K562 (cell line): Measurements from ENCODE around the gene DPY30. TPM values are rescaled to one million over a fixed set of nuclear protein-coding genes. Genes with fewer than 3 reads are reported as not detected.

ENCODE experiments used
- ATAC-seq: fragments of 200-7000 bp; cut with Tn5 transposase; 3 replicates; pipeline ENCODE4 v1.9.1; 2020; ENCODE audit warnings: moderate library complexity
- BruUV-seq: library from RNA; stranded (reverse); fragments of 400-500 nt; replicated peaks from 2 replicates; lab custom pipeline; 2021; lab: Mats Ljungman, UMichigan
- CTCF ChIA-PET: fragments of 300-600 bp; formaldehyde crosslinking; extraction: SDS; loops from one replicate; lab custom pipeline; 2021; ENCODE audit warnings: low intra/inter-chr PET ratio; lab: Yijun Ruan, JAX
- POLR2A ChIA-PET: fragments of 300-600, 350-650 bp; sonication (Branson Sonifier 250); formaldehyde crosslinking; extraction: SDS; loops from one replicate; lab custom pipeline; 2021; ENCODE audit warnings: antibody characterized with exemption, inconsistent platforms; lab: Yijun Ruan, JAX
- DNase-seq, 4 experiments: peaks; one replicate each; pipeline versions ENCODE4 v3.0.0 to v3.0.0-alpha.2; 2011 to 2018; ENCODE audit warnings: low spot score in 3 of 4, mixed read lengths in 3 of 4; ENCODE audit errors: extremely low read depth in 1 of 4
- FAIRE-seq: peaks from 2 replicates; lab custom pipeline; 2011; peaks lifted over from hg19 to GRCh38; lab: Jason Lieb, UNC
- H2AFZ ChIP-seq: 2 replicates; pipeline ENCODE4 v1.6.0; 2011; ENCODE audit warnings: low read depth, low read length, control low read depth, inconsistent platforms
- H3K27ac ChIP-seq: fragments of 200-600 bp; 3 replicates; pipeline ENCODE4 v1.8.0; 2011; ENCODE audit warnings: low read depth, mild to moderate bottlenecking, control low read depth, inconsistent platforms, low read length, moderate library complexity, mixed read lengths; ENCODE audit errors: extremely low read depth
- H3K27me3 ChIP-seq, 2 experiments: fragments of 300-600 bp in 1 of 2; 2 replicates in 1 of 2; 3 replicates in 1 of 2; pipeline versions ENCODE4 v1.6.0 to v1.8.0; 2011; ENCODE audit warnings: inconsistent platforms in 2 of 2, low read length in 2 of 2, mild to moderate bottlenecking in 1 of 2, mixed read lengths in 1 of 2, moderate library complexity in 1 of 2; ENCODE audit not compliant: control insufficient read depth in 2 of 2, insufficient read depth in 2 of 2
- H3K36me3 ChIP-seq: fragments of 300-600 bp; 3 replicates; pipeline ENCODE4 v1.8.0; 2011; ENCODE audit warnings: mild to moderate bottlenecking, low read length, inconsistent platforms; ENCODE audit not compliant: control insufficient read depth, insufficient read depth
- H3K4me1 ChIP-seq, 2 experiments: fragments of 200-600 bp in 1 of 2; replicated peaks in 1 of 2; 2 replicates in 1 of 2; 3 replicates in 1 of 2; pipeline versions ENCODE4 v1.5.1 to v1.8.0; 2011; ENCODE audit warnings: inconsistent platforms in 2 of 2, low read length in 2 of 2, mild to moderate bottlenecking in 1 of 2, mixed read lengths in 1 of 2, moderate library complexity in 1 of 2; ENCODE audit not compliant: control insufficient read depth in 2 of 2, insufficient read depth in 2 of 2
- H3K4me2 ChIP-seq: 2 replicates; pipeline ENCODE4 v1.6.1; 2011; ENCODE audit warnings: low read length, control low read depth, inconsistent platforms, mixed read lengths; ENCODE audit not compliant: insufficient read depth
- H3K4me3 ChIP-seq: fragments of 200-600 bp; sonication (generic), shearing (Covaris generic); 2 replicates; pipeline ENCODE4 v1.5.1; 2016; ENCODE audit warnings: control low read depth, inconsistent platforms
- H3K79me2 ChIP-seq: fragments of 200-600 bp; 3 replicates; pipeline ENCODE4 v1.8.0; 2011; ENCODE audit warnings: low read length, inconsistent platforms; ENCODE audit not compliant: control insufficient read depth, insufficient read depth
- H3K9ac ChIP-seq, 2 experiments: 2 replicates each; pipeline versions ENCODE4 v1.6.0 to v1.6.1; 2011; ENCODE audit warnings: low read depth in 2 of 2, low read length in 2 of 2, control low read depth in 1 of 2, inconsistent platforms in 1 of 2, mild to moderate bottlenecking in 1 of 2, mixed read lengths in 1 of 2; ENCODE audit not compliant: insufficient read depth in 1 of 2
- H3K9me1 ChIP-seq: one replicate; pipeline ENCODE4 v1.6.0; 2011; ENCODE audit warnings: inconsistent platforms, mild to moderate bottlenecking, low read length, moderate library complexity; ENCODE audit not compliant: control insufficient read depth, insufficient read depth
- H3K9me3 ChIP-seq: replicated peaks from 2 replicates; pipeline ENCODE4 v1.5.1; 2011; ENCODE audit warnings: low read depth, low read length, inconsistent platforms; ENCODE audit not compliant: control insufficient read depth, insufficient read depth
- H4K20me1 ChIP-seq: replicated peaks from 2 replicates; pipeline ENCODE4 v1.6.1; 2011; ENCODE audit warnings: low read length, inconsistent platforms, mixed read lengths; ENCODE audit not compliant: control insufficient read depth, insufficient read depth
- CHD1 ChIP-seq: fragments of 200-600 bp; sonication (generic); IDR thresholded peaks from one replicate; pipeline ENCODE4 v1.6.1; 2012; ENCODE audit warnings: mild to moderate bottlenecking, moderate library complexity, low read length, inconsistent platforms
- FOXA3 ChIP-seq, 2 experiments: fragments of 450-650 bp in 1 of 2; sonication (generic) in 1 of 2; formaldehyde crosslinking; IDR thresholded peaks in 1 of 2; conservative IDR thresholded peaks in 1 of 2; 2 replicates each; pipeline versions ENCODE4 v1.4.0 to v1.8.0; 2020 to 2022; ENCODE audit warnings: mild to moderate bottlenecking in 2 of 2, missing genetic modification reagents in 1 of 2
- MAZ ChIP-seq, 2 experiments: fragments of 450-650 bp in 1 of 2; sonication (generic) in 1 of 2; formaldehyde crosslinking; IDR thresholded peaks in 1 of 2; conservative IDR thresholded peaks in 1 of 2; 2 replicates each; pipeline versions ENCODE4 v1.4.0 to v1.5.0; 2020; ENCODE audit warnings: mild to moderate bottlenecking in 1 of 2, missing genetic modification reagents in 1 of 2
- NEUROD1 ChIP-seq: fragments of 150-350 bp; IDR thresholded peaks from 2 replicates; pipeline ENCODE4 v1.6.1; 2014; ENCODE audit warnings: borderline replicate concordance, low read length, low read depth; ENCODE audit not compliant: partially characterized antibody
- NR2C2 ChIP-seq, 2 experiments: fragments of 200-800 bp in 1 of 2; sonication (Bioruptor generic) in 1 of 2; sonication (generic) in 1 of 2; formaldehyde crosslinking in 1 of 2; IDR thresholded peaks; 2 replicates each; pipeline versions ENCODE4 v1.6.1 to v1.8.0; 2016 to 2022; ENCODE audit warnings: mild to moderate bottlenecking in 1 of 2, missing compliant biosample characterization in 1 of 2, missing genetic modification characterization in 1 of 2, missing genetic modification reagents in 1 of 2
- TFAP4 ChIP-seq: sonication (generic); formaldehyde crosslinking; IDR thresholded peaks from 2 replicates; pipeline ENCODE4 v1.8.0; 2022; ENCODE audit warnings: missing genetic modification reagents, mild to moderate bottlenecking, moderate library complexity, borderline replicate concordance
- ZNF212 ChIP-seq: fragments of 450-650 bp; formaldehyde crosslinking; IDR thresholded peaks from 2 replicates; pipeline ENCODE4 v1.4.0; 2020; ENCODE audit warnings: mild to moderate bottlenecking
- WGBS: fragments of 100-300 bp; shearing (Covaris generic); methylation state at CpG from one replicate; pipeline ENCODE4 v1.1.6; 2016; ENCODE audit warnings: low coverage, mixed read lengths; ENCODE audit not compliant: insufficient coverage; ENCODE audit errors: missing lambda C conversion rate; 5-methylcytosine and 5-hydroxymethylcytosine counted together
- in situ Hi-C: fragments of 300-500 bp; cut with MboI; formaldehyde crosslinking; loops from 4 replicates; pipeline ENCODE4 v1.15.0; 2018; ENCODE audit warnings: inconsistent platforms, mixed read lengths
- intact Hi-C: fragments of 100-400 bp; cut with micrococcal nuclease; formaldehyde crosslinking; loops from 2 replicates; pipeline ENCODE4 v1.14.2; 2022
- polyA plus RNA-seq, 8 experiments: library from polyadenylated mRNA; depleted of rRNA in 4 of 8; stranded (reverse) in 5 of 8; unstranded in 3 of 8; fragments of >200 nt; fragmentation: Nextera tagmentation in 2 of 8; fragmentation: Illumina TruSeq in 1 of 8; extraction: Ambion mirVana in 2 of 8; extraction: Trizol in 1 of 8; gene quantifications; 2 replicates each; pipeline versions ENCODE4 v1.2.1 to v1.2.3, GENCODE V29; 2011 to 2014; ENCODE audit warnings: inconsistent platforms in 1 of 8, missing spikeins in 1 of 8
- total RNA-seq, 7 experiments: library from RNA; depleted of rRNA in 6 of 7; stranded (reverse); fragments of >200 nt in 6 of 7; fragmentation: Illumina TruSeq in 2 of 7; extraction: Trizol in 2 of 7; gene quantifications; 2 replicates each; pipeline versions ENCODE4 v1.2.1 to v1.2.3, GENCODE V29; 2011 to 2021; ENCODE audit warnings: low replicate concordance in 1 of 7
- TF ChIP-seq, protein P1 (sequence below), 2 experiments: IDR thresholded peaks; 2 replicates each; pipeline ENCODE4 v1.6.1; 2012; ENCODE audit warnings: improper control_type of control experiment in 2 of 2, low read depth in 2 of 2, low read length in 2 of 2, borderline replicate concordance in 1 of 2

Gene DPY30
- total and polyA plus RNA-seq, 9 of the 15 experiments (the other 6 are each of a cell fraction or from before 2014, with no cell fraction given) = 64.6 to 402 (median 116) TPM

DNA sequence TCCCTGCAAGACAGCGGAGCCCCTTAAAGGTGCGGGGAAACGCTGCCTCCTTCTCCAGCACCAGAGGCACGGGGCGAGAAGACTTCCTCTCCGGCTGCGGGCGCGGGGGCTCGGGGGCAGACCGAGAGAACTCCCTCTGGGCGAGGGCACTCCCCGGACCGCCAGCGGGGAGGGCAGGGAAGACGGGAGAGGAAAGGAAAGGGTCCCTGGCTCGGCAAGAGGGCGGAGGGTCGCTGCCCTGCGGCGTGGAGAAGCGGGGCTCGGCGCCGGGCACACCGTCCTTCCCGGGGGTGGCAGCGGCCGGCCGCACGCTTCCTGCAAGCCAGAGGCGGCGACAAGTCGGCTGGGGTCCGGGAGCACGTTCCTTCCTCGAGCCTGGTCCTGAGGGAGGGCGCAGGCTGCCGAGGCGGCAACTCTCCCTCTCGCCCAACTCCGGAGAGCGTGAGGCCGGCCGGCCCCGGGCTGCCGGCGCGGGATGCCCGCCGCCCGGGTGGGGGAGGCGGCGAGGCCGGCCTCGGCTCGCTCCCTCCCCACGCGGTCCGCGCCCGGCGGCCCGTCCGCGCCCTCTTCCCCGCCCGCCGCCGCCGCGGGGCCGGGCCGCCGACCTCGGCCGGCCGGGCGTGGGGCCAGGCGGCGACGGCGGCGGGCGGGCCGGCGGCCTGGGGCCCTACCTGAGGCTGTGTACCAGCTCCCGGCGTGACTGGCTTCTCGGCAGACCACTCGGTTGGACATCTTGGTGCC, 29.9 kb downstream of the DPY30 start:
- WGBS = under 1% methylated on average over 69 of the region's 91 CpGs
- Histone ChIP-seq H2AFZ (peak overlapping the region; percentile 57; the same call in 1 of the 2 replicates), H3K9me1 (no peaks in the 10 kb centered on the region), H4K20me1 (peaks cover 12% of the 10 kb centered on the region), H3K27ac (peak overlapping the region; percentile 85), H3K36me3 (peaks cover 10% of the 10 kb centered on the region; the same call in 2 of the 3 replicates), H3K4me1 (peaks cover 18 to 34% of the 10 kb centered on the region in 2 experiments), H3K9me3 (no peaks in the 10 kb centered on the region), H3K27me3 (no peaks in the 10 kb centered on the region), H3K4me3 (peak overlapping the region; percentile 92), H3K79me2 (peaks cover 58% of the 10 kb centered on the region), H3K4me2 (peak overlapping the region; percentile 86), H3K9ac (peak overlapping the region; percentile 87 to 99)
- POLR2A ChIA-PET = interaction anchor here (0.9 to 1.0 kb wide), 3 partner anchors 22 to 123 kb away, joined by 3 to 5 read pairs (median 3); no protein-coding TSS in a partner anchor
- DNase-seq = peak; percentile 37 to 68 (median 55)
- in situ Hi-C loops (no loop called here), intact Hi-C loops (loop anchor here (2.0 to 10.0 kb wide), 3 partner anchors 53 to 158 kb away; partner anchors contain the start of genes SLC30A6 and SPAST)
- no TSS peak for BruUV-seq
- CTCF ChIA-PET = no interaction called here
- ATAC-seq = peak; percentile 3
- no peak for FAIRE-seq
- no peak for TF ChIP-seq NR2C2 (CRISPR knock-in tag; IDR thresholded peaks at IDR 0.05)
- TF ChIP-seq NR2C2 (tag; IDR thresholded peaks at IDR 0.05) = no peak
- no peak for TF ChIP-seq ZNF212 (CRISPR knock-in tag)
- TF ChIP-seq FOXA3 (CRISPR knock-in tag; conservative IDR thresholded peaks at IDR 0.05 in 1 of 2, IDR thresholded peaks at IDR 0.05 in 1 of 2) = no peak
- TF ChIP-seq NEUROD1 = no peak
- peak; percentile 80 for TF ChIP-seq CHD1
- TF ChIP-seq, protein P1, sequence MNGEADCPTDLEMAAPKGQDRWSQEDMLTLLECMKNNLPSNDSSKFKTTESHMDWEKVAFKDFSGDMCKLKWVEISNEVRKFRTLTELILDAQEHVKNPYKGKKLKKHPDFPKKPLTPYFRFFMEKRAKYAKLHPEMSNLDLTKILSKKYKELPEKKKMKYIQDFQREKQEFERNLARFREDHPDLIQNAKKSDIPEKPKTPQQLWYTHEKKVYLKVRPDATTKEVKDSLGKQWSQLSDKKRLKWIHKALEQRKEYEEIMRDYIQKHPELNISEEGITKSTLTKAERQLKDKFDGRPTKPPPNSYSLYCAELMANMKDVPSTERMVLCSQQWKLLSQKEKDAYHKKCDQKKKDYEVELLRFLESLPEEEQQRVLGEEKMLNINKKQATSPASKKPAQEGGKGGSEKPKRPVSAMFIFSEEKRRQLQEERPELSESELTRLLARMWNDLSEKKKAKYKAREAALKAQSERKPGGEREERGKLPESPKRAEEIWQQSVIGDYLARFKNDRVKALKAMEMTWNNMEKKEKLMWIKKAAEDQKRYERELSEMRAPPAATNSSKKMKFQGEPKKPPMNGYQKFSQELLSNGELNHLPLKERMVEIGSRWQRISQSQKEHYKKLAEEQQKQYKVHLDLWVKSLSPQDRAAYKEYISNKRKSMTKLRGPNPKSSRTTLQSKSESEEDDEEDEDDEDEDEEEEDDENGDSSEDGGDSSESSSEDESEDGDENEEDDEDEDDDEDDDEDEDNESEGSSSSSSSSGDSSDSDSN (IDR thresholded peaks at IDR 0.05; ENCODE audit: borderline replicate concordance in 1 of 2, low read depth in 2 of 2, low read length in 2 of 2) = peak; percentile 26 to 52; a peak in 1 of 4 replicates
- peak; percentile 42 for TF ChIP-seq TFAP4 (CRISPR knock-in tag)
- TF ChIP-seq MAZ (CRISPR knock-in tag; conservative IDR thresholded peaks at IDR 0.05 in 1 of 2, IDR thresholded peaks at IDR 0.05 in 1 of 2) = 0 out of 4 replicates have a peak, but pooled peaks have one; percentile 22 to 26
